ENCODE data around the gene MED27.

DNA sequence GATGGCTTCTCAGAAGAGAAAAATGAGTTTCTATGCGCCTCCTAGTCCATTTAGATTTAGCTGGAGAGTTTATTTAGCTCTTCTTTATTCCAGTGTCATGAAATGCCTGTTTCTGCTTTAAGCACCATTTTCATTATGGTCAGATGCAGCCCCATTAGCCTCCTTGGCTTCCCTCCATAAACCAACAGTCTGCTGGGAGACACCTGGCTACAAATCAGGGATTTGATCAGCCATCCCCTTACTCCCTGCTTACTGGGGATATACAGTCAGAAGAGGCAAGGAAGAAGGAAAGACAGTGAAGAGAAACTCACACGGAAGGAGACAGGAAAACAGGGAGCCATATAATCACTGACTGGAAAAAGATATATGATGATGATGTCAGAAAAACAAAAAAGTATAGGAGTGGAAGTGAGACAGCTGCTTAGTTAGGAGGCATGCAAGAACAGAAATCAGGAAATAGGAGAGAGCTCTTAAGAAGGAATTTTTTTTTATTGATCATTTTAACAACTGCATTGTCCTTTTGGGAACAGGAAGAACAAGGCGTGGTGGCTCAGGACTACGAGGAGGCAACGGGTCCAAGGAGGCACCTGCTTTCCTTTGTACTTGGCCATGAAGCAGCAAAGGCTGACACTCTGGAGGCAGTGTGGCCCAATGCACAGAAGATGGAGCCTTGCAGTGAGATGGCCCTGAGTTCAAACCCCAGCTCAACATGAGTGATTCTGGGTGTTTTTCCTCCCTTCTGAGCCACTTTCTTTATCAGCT, 56.1 kb downstream of the MED27 start:
- no peak for TF ChIP-seq TAF1 (IDR thresholded peaks at IDR 0.05; ENCODE audit: low read depth)
- TF ChIP-seq, protein P1, sequence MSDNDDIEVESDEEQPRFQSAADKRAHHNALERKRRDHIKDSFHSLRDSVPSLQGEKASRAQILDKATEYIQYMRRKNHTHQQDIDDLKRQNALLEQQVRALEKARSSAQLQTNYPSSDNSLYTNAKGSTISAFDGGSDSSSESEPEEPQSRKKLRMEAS (IDR thresholded peaks at IDR 0.05) = no peak

Data from Ishikawa (cell line).